NCI-H2029 treated with DMSO at 0.1 percent for 48 hours (cell line): Measurements from ENCODE around the gene CCNI.
"Not testable (repeated sequence)": the region's sequence is repeated elsewhere in the genome, so short reads cannot be mapped to it uniquely, and the experiment has no call there.

Experiments used
- DNase-seq: peaks from one replicate; lab custom pipeline; 2025; lab: John Stamatoyannopoulos, UW

The CCNI gene

GRCh38 chr4:77080806-77081205, 5.0 kb upstream of the CCNI start:
- DNase-seq = not testable (repeated sequence)

DNA sequence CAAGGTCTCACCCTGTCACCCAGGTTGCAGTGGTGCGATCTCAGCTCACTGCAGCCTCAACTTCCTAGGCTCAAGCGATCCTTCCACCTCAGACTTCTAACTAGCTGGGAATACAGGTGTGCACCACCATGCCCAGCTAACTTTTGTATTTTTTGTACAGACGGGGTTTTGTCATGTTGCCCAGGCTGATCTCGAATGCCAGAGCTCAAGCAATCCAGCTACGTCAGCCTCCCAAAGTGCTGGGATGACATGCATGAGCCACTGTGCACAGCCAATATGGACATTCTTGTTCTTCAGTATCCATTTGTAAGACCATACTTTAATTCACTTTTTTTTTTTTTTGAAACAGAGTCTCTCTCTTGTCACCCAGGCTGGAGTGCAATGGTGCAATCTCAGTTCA, 3.5 kb upstream of the CCNI start:
- DNase-seq = no peak

DNA sequence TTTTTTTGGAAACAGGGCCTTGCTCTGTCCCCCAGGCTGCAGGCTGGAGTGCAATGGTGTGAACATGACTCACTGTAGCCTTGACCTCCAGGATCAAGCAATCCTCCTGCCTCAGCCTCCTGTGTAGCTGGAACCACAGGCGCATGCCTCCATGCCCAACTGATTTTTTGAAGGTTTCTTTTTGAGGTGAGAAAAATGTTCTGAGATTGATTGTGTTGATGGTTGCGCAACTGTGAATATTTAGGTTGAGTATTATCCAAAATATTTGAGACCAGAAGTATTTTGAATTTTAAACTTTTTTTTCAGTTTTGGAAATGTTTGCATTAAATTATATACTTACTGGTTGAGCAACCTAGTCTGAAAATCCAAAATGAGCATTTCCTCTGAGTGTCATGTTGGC, 2.6 kb upstream of the CCNI start:
- no peak for DNase-seq

DNA sequence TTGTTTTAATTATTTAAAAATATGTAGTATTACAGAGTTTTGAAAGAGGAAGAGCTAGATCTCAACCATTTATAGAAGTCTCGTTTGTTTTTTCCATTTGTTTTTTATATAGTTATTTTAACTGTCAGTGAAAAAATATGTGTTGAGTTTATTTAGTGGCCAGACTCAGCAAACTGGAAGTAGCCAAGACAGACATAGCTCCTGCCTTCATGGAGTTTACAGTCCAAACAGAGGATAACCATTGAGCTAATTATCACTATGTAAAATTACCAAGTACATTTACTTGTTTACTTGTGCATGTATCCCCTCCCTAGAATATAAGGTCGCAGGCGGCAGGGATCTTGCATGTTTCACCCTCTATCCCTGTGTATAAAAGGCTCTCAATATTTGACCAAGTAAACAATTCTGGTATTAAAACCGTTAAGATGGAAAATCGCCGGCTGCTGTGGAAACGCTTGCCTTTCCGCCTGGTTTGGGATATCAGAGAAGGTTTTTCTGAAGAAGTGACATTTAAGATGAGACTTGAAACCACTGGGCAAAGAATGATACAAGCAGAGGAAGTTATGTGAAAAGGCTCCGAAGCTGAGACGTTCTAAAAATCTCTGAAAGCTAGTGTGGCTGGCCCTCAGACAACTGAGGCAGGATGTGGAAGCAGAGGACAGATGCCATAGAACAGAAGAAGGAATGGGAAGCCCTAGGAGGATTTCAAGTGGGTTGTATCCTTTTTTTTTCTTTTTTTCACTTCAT, 1.3 kb upstream of the CCNI start:
- no peak for DNase-seq

GRCh38 chr4:77074981-77075855, 571 bp downstream of the CCNI start:
- DNase-seq = no peak

- no peak for DNase-seq
Observed at GRCh38 chr4:77074381-77074831, 1.4 kb downstream of the CCNI start.

GRCh38 chr4:77073981-77074380, 1.8 kb downstream of the CCNI start:
- no peak for DNase-seq

GRCh38 chr4:77073106-77073809, 2.5 kb downstream of the CCNI start:
- peak; percentile 10 for DNase-seq

DNA sequence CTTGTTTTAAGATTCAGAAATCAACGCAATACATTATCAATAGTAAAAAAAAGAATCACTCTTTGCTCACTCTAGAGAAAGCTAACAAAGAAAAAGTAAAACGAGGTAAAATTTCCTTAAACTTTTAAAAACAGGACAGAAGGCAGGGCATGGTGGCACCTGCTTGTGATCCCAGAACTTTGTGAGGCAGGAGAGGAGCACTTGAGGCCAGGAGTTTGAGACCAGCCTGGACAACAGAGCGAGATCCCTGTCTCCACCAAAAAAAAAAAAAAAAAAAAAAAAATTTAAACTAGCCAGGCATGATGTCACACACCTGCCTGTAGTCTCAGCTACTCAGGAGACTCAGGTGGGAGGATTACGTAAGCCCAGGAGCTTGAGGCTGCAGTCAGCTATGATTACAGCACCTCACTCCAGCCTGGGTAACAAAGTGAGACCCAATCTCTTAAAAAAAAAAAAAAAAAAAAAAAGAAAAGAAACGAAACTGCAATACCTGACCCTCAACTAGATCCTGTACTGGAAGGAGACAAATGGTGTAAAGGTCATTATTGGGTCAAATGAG, 3.5 kb downstream of the CCNI start:
- DNase-seq = no peak

DNA sequence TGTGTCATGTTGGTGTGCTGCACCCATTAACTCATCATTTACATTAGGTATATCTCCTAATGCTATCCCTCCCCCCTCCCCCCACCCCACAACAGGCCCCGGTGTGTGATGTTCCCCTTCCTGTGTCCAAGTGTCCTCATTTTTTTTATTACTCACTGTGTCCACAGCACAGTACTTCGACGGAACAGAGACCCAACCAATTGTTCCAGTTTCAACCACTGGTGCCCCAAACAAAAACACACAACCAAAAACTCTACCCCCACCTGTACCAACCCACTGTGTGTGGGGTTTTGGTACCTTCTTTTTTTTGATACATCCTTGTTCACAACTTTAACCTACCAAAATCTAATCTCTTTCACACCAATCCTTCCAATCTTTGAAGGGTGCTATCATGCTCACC, 6.3 kb downstream of the CCNI start:
- not testable (repeated sequence) for DNase-seq

DNA sequence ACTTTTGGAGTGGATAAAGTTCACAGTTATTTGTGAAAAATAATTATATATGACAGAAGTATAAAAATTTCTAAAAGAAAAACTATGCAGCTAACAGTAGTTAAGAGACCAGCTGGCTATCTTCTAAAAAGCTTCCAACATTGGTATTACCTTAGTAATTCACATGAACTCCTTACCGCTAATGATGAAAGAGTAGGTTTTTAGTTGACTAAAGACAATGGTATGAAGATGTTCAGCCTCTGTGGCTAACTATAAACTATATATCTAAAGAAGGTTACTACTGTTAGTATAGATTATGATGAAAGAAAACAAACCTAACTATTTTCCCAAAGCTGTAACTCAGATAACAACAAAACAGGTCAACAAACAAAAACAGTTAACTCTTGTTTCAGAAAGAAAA, 10.4 kb downstream of the CCNI start:
- DNase-seq = no peak

DNA sequence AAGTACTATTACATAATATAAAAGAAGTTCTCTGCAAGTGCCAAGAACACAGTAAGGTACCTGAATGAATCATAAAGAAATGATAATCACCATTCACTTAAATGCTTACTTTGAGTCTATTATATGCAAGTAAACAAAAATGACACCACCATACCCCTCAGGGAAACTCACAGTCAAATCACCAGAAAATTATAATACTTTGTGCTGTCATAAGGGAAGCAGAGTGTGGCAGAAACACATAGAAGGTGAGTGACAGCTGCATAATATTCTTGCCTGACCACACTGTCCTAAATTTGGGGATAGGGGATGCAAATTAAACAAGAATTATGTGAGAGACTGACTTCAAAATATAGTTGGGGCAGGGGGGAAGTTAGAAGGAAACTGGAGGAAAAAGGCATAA, 12.9 kb downstream of the CCNI start:
- no peak for DNase-seq

DNA sequence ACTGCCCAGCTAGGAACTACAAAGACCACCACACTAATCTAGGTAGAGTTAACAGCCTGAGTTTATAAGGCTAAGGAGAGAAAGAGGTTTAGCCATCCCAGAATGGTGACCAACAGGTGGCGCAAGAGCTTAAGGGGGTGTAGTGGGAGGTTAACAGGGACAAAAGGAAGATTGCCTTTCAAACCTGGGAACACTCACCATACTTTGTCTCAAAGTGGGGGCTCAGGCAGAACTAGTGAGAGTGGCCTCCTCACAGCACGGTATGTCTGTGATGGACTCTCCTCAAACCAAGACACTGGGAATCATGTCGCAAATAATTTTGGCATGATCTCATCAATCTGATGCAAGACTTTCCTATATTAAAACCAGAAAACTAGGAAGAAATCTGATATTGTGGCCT, 23.4 kb downstream of the CCNI start:
- no peak for DNase-seq

GRCh38 chr4:77050962-77051361, 24.8 kb downstream of the CCNI start:
- no peak for DNase-seq

DNA sequence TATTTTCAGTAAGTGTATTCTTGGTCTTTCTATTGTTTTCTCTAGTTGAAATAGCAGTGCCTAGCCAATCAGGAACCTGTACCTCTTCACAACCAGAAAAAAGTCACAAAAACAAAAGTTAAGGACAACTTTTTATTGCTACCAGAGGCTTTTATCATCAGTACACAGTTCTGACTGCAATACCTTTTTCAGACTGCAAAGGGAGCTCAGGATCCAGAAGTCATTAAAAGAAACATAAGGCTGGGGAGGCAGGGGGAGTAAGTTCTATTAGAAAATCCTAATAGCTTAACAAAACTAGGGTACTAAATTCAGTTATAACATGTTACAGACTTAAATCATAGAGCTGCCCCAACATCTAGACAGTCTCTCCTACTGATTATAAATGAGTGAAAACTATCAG, 28.8 kb downstream of the CCNI start:
- DNase-seq = no peak

DNA sequence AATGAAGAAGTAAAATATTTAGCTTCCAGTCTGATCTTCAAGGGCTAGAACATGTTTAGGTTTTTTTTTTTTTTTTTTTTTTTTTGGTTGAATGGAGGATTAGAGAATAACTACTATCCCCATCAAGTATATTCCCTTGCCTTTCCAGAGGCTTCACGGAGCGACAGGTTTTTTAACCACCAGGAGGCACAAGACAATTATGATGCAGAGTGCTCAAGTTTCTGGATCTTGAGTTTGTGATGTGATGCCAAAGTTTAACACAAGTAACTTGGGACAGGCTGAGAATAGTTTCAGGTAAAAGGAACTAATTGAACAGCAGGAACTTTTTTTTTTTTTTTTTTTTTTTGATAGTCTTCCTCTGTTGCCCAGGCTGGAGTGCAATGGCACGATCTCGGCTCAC, 30.3 kb downstream of the CCNI start:
- no peak for DNase-seq

GRCh38 chr4:77044461-77045150, 31.2 kb downstream of the CCNI start:
- DNase-seq = no peak

GRCh38 chr4:77043507-77044136, 32.2 kb downstream of the CCNI start:
- no peak for DNase-seq

DNA sequence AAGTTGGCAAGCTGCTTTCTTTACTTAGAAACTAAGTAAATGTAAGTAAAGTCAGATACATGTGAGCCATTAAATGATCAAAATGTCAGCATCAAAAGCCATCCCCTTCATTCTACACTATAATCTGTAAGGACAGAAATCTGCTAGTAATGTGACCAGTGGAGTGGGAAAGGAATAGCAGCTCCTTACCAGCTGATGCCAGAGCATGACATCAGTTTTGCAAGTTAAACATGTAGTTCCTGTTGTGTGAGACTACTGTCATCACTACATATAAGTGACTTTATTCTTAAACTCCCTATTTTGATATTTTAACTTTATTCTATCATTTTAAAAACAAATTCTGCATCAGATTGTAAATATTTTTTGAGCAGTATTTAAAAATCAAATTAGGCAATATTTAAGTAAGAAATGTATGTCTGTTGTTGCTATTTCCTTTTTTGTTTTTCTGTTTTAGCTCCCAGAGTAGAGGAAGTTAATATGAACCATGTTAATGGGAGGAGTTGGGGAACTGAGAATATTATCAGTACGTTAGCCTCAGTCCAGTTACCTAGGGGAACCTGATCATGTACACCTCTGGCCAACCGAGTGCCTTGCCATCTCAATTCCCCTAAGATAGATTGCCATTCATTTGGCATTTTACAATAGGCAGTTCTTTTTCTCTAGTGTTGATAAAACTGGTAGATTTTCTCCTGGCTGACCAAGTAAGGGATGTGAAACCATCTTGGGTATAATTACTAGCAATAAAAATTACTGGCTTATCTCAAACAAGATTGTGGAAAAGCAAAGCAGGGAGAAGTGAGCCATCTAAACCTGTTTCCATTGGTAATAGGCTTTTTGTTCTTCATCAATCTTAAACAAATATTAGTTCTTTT, 34.7 kb downstream of the CCNI start:
- DNase-seq = no peak

DNA sequence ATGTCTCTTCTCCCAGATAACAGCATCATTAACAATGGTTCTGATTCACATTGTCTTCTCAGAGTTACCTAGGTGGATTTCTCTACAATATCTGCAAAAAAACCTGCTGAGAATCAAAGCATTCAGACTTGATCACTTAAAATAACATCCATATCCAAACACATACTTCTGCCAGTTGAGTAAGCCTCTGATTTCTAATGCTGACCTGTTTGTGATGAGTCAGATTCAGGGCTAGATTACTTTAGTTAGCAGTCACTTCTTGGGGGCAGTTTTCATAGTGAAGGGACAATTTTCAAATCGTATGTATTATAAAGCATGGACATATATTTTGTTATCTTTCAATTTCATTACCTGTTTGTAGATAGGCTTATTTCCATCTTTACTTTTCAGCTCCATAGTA, 35.5 kb downstream of the CCNI start:
- DNase-seq = no peak
